GM21576 (cell line): ENCODE measurements around the gene MUC5B.

Experiments used
- ATAC-seq: cut with Tn5 transposase; IDR thresholded peaks from one replicate; pipeline ENCODE4 v1.9.1; 2021; ENCODE audit warnings: mild to moderate bottlenecking, moderate library complexity; ENCODE audit not compliant: unreplicated experiment

The MUC5B gene

DNA sequence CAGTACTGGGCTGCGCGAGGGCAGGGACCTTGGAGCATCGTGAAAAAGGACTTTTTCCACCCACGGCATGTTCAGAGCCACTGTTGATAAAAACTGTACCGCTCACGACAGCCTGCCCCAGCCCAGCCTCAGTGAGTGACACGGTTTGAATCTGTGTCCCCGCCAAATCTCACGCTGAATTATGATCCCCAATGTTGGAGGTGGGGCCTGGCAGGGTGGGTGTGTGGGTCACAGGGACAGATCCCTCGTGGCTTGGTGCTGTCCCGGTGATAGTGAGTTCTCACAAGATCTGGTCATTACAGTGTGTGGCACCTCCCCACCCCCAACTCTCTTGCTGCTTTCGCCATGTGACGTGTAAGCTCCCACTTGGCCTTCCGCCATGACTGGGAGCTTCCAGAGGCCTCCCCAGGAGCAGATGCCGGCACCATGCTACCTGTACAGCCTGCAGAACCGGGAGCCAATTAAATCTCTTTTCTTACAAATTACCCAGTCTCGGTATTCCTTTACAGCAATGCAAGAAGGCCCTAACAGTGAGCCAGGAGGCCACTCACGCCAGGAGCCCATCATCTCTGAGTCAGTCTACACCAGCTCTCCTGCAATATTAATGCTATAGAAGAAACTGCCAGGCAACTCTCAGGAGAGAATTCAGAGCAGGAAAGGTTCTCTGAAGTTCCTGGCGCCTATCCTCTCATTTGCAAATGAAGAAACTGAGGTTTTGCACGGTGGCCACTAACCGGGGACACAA is 85.3 kb downstream of the MUC5B start:
- ATAC-seq, result no peak

DNA sequence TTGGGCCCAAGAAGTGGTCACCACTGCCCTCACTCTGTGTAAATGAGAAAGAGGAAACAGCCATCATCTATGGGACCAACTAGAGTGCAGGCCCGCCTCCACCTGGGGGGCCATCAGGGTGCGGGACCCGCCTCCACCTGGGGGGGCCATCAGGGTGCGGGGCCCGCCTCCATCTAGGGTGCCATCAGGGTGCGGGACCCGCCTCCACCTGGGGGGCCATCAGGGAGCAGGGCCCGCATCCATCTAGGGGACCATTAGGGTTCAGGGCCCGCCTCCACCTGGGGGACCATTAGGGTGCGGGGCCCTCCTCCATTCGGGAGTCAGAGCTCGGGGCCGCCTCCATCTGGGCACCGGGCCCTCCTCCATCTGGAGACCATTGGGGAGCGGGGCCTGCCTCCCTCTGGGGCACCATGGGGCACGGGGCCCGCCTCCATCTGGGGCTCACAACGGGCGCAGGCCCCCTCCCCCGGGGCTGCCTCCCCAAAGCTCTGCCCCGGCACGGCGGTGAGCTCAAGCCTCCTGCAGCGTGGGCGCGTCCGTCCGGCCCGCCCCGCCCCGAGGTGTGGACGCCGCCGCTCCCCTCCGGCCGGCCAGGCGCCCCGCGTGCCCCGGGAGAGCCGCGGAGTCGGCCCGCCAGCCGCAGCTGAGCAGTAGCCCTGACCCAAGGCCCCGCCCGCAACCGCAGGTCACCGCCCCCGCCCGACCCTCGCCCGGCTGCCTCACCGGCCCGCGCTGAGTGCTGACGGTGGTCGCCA is 86.1 kb downstream of the MUC5B start:
- peak; percentile 32 for ATAC-seq

DNA sequence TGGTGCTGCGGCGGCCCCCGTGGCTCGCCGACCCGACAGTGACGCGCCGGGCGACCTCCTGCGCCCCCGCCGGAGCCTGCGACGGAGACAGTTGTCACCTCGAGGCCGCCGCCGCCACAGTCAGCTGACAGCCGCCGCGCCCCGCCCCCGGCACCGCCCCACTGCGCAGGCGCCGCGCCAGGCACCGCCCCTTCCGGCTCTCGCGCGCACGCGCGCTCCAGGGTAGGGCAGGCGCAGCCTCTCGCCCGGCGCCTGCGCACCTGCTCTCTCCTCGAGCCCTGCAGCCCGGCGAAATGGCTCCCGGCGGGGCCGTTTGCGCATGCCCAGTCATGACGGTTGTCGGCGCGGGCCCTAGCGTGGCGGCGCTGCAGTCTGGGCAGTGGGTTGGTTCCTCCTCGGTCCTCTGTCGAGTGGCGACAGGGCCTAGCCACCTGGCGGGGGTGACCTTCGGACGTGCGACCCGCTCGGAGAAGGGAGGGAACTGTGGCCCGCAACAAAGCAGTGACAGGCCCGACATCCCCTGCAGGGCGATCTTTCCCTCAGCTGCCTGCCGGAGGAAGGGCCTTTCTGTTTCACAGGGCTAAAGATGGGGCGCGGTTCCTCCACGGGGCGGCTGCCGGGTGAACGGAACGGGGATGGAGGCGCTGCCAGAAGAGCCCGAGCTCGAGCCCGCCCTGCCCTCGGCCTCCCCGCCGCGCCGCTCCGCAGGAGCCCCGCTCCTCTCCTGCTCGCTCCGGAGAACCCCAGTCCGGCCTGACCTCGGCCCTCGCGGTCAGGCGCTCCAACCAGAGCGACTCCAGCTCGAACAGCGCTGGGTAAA is 86.8 kb downstream of the MUC5B start, which contains the start of gene TOLLIP:
Gene TOLLIP, minus strand, starts transcription at position 135 of the 820 bp plus-strand sequence. Its CDS starts 134 bp downstream, at position 1.
- peak; percentile 76 for ATAC-seq

DNA sequence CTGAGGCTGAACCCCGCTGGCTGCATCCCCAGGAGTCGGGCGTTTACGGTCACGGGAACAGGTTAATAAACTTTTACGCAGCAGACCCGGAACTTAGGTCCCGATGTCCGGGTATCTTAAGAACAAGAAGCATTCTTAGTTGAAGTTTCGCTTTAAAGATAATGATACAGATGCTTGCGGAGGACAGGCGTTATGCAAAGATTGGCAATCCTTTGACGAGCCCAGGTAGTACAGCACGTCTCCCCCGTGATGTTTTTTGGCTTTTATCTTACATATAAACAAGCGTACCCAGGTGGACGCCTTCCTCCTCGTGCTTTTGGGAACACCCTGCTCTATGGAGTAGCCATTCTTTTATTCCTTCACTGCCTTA is 87.4 kb downstream of the MUC5B start:
- ATAC-seq, result no peak

DNA sequence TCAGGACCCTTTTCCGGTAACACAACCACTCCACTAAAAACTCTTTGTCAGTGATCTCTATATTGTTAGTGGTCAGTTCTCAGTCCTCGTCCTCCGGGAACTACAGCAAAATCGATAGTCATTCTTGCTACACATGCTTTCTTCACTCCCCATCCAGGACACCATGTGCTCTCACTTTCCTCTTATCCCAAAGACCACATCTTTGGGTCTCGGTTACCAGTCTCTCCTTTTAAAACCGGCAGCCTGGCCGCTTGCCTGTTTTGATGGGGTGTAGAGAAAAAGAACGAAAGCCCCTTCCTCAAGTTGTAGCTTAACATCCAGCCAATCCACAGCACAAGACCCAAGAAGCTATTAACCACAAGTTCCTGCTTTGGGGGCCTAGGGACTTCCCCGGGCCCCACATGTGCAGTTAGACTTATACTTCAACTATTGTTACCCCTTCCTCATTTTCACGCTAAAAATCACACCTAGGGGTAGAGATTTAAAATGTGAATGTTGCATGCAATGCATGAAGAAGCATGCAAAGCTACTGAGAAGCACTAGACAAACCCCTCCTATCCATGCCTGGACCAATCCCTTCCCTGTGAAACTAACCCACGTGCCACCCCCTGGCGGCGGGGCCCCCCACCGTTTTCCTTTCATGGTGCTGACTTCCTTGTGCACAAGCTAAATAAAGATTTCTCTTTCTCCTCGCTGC is 88.1 kb downstream of the MUC5B start:
- ATAC-seq, result no peak
